Measurements from ENCODE around the gene BHLHE40.
A peak's percentile ranks its signal among the peaks of the same experiment; 100 is the strongest.

Gene BHLHE40

GRCh38 chr3:5002871-5003247 is 23.6 kb downstream of the BHLHE40 start:
- DNase-seq, result no peak

GRCh38 chr3:5004319-5005152 is 25.3 kb downstream of the BHLHE40 start:
- no peak for DNase-seq

- DNase-seq, result no peak
These were observed 26.1 kb downstream of the BHLHE40 start for GRCh38 chr3:5005367-5005766.

GRCh38 chr3:5006755-5007202 is 27.5 kb downstream of the BHLHE40 start:
- DNase-seq, result peak; percentile 58

GRCh38 chr3:5007873-5008272 is 28.6 kb downstream of the BHLHE40 start:
- DNase-seq, result no peak

- DNase-seq, result no peak
These were observed 30.4 kb downstream of the BHLHE40 start for GRCh38 chr3:5009506-5010109.

- DNase-seq, result no peak
These were observed 30.9 kb downstream of the BHLHE40 start for GRCh38 chr3:5010140-5010539.

- DNase-seq, result no peak
These were observed 31.7 kb downstream of the BHLHE40 start for GRCh38 chr3:5010706-5011554.

- no peak for DNase-seq
These were observed 32.5 kb downstream of the BHLHE40 start for GRCh38 chr3:5011555-5012256.

GRCh38 chr3:5012367-5012766 is 33.1 kb downstream of the BHLHE40 start:
- DNase-seq, result no peak

GRCh38 chr3:5013021-5013906 is 34.0 kb downstream of the BHLHE40 start:
- no peak for DNase-seq

GRCh38 chr3:5014391-5014790 is 35.2 kb downstream of the BHLHE40 start:
- no peak for DNase-seq

- DNase-seq, result no peak
These were observed 35.8 kb downstream of the BHLHE40 start for GRCh38 chr3:5015056-5015455.

GRCh38 chr3:5016211-5017161 is 37.2 kb downstream of the BHLHE40 start:
- no peak for DNase-seq

- DNase-seq, result no peak
These were observed 38.8 kb downstream of the BHLHE40 start for GRCh38 chr3:5017925-5018531.

GRCh38 chr3:5019411-5020241 is 40.4 kb downstream of the BHLHE40 start:
- DNase-seq, result peak; percentile 80

- DNase-seq, result no peak
These were observed 41.0 kb downstream of the BHLHE40 start for GRCh38 chr3:5020242-5020722.

- no peak for DNase-seq
These were observed 42.2 kb downstream of the BHLHE40 start for GRCh38 chr3:5021116-5022092.

Measured in activated T-cell treated with anti-CD3 and anti-CD28 coated beads, Interleukin-2, amount 50 U/mL, for 1 hour (primary cell).